Measurements from ENCODE around the gene C1orf35.

GRCh38 chr1:228104526-228105269 lies 1.6 kb upstream of the C1orf35 start:
- no peak for TF ChIP-seq POLR2A (IDR thresholded peaks at IDR 0.05)
- TF ChIP-seq, protein P1, sequence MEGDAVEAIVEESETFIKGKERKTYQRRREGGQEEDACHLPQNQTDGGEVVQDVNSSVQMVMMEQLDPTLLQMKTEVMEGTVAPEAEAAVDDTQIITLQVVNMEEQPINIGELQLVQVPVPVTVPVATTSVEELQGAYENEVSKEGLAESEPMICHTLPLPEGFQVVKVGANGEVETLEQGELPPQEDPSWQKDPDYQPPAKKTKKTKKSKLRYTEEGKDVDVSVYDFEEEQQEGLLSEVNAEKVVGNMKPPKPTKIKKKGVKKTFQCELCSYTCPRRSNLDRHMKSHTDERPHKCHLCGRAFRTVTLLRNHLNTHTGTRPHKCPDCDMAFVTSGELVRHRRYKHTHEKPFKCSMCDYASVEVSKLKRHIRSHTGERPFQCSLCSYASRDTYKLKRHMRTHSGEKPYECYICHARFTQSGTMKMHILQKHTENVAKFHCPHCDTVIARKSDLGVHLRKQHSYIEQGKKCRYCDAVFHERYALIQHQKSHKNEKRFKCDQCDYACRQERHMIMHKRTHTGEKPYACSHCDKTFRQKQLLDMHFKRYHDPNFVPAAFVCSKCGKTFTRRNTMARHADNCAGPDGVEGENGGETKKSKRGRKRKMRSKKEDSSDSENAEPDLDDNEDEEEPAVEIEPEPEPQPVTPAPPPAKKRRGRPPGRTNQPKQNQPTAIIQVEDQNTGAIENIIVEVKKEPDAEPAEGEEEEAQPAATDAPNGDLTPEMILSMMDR (IDR thresholded peaks at IDR 0.05), result no peak
